GM12878 (cell line): Measurements from ENCODE around the gene CABLES1. TPM values are rescaled to one million over a fixed set of nuclear protein-coding genes. Genes with fewer than 3 reads are reported as not detected.
A peak's percentile ranks its signal among the peaks of the same experiment; 100 is the strongest.

Experiments
- ETV6 ChIP-seq, 2 experiments: fragments of 450-650 bp in 1 of 2; IDR thresholded peaks in 1 of 2; conservative IDR thresholded peaks in 1 of 2; 2 replicates each; pipeline ENCODE4 v1.6.1; 2014; ENCODE audit warnings: antibody characterized with exemption in 1 of 2, borderline replicate concordance in 1 of 2, low read depth in 1 of 2, mild to moderate bottlenecking in 1 of 2, moderate library complexity in 1 of 2
- EZH2 ChIP-seq: IDR thresholded peaks from 2 replicates; pipeline ENCODE4 v1.6.1; 2012; ENCODE audit warnings: low read depth, mild to moderate bottlenecking, control low read depth, inconsistent platforms, low read length, borderline replicate concordance; ENCODE audit not compliant: control insufficient read depth
- KDM1A ChIP-seq: fragments of 200-600 bp; sonication (generic); IDR thresholded peaks from 2 replicates; pipeline ENCODE4 v1.6.1; 2016; ENCODE audit warnings: borderline replicate concordance
- NFYB ChIP-seq: IDR thresholded peaks from 2 replicates; pipeline ENCODE4 v1.6.1; 2011; ENCODE audit warnings: low read depth, mild to moderate bottlenecking, low read length, improper control_type of control experiment, moderate library complexity; ENCODE audit not compliant: insufficient read depth
- SMAD5 ChIP-seq: IDR thresholded peaks from 2 replicates; pipeline ENCODE4 v1.6.1; 2016; ENCODE audit warnings: antibody characterized with exemption, low read depth
- USF2 ChIP-seq: IDR thresholded peaks from 2 replicates; pipeline ENCODE4 v1.6.1; 2011; ENCODE audit warnings: low read depth, low read length, improper control_type of control experiment, borderline replicate concordance
- ZBTB33 ChIP-seq: fragments of 450-650 bp; IDR thresholded peaks from 2 replicates; pipeline ENCODE4 v1.6.1; 2017; ENCODE audit warnings: mild to moderate bottlenecking
- ZNF274 ChIP-seq: IDR thresholded peaks from one replicate; pipeline ENCODE4 v1.8.0; 2011; ENCODE audit not compliant: insufficient read length, insufficient read depth
- polyA plus RNA-seq, 11 experiments: library from polyadenylated mRNA; depleted of rRNA in 4 of 11; unstranded in 6 of 11; stranded (reverse) in 5 of 11; fragments of >200 nt; fragmentation: Nextera tagmentation in 4 of 11; fragmentation: Illumina TruSeq in 1 of 11; extraction: Ambion mirVana in 4 of 11; extraction: Trizol in 1 of 11; gene quantifications; 1 replicate in 1 of 11; 2 replicates in 10 of 11; pipeline versions ENCODE4 v1.2.1 to v1.2.3, GENCODE V29; 2011 to 2016; ENCODE audit warnings: inconsistent platforms in 2 of 11, missing spikeins in 2 of 11, low read depth in 1 of 11
- total RNA-seq, 4 experiments: library from RNA; depleted of rRNA in 3 of 4; stranded (reverse); fragments of >200 nt in 3 of 4; fragmentation: Illumina TruSeq in 1 of 4; extraction: Trizol in 1 of 4; gene quantifications; 2 replicates each; pipeline versions ENCODE4 v1.2.1 to v1.2.3, GENCODE V29; 2013 to 2021
- TF ChIP-seq, protein P1 (sequence below): fragments of 450-650 bp; IDR thresholded peaks from 2 replicates; pipeline ENCODE4 v1.6.1; 2017; ENCODE audit warnings: mild to moderate bottlenecking, moderate library complexity

The CABLES1 gene
- total and polyA plus RNA-seq, 10 of the 15 experiments (the other 5 are each of a cell fraction or from before 2014, with no cell fraction given): 2.9 to 27.2 (median 8.2) TPM

- no peak; the same call in 1 of the 2 replicates for TF ChIP-seq USF2
- TF ChIP-seq EZH2: no peak
- TF ChIP-seq, protein P1, sequence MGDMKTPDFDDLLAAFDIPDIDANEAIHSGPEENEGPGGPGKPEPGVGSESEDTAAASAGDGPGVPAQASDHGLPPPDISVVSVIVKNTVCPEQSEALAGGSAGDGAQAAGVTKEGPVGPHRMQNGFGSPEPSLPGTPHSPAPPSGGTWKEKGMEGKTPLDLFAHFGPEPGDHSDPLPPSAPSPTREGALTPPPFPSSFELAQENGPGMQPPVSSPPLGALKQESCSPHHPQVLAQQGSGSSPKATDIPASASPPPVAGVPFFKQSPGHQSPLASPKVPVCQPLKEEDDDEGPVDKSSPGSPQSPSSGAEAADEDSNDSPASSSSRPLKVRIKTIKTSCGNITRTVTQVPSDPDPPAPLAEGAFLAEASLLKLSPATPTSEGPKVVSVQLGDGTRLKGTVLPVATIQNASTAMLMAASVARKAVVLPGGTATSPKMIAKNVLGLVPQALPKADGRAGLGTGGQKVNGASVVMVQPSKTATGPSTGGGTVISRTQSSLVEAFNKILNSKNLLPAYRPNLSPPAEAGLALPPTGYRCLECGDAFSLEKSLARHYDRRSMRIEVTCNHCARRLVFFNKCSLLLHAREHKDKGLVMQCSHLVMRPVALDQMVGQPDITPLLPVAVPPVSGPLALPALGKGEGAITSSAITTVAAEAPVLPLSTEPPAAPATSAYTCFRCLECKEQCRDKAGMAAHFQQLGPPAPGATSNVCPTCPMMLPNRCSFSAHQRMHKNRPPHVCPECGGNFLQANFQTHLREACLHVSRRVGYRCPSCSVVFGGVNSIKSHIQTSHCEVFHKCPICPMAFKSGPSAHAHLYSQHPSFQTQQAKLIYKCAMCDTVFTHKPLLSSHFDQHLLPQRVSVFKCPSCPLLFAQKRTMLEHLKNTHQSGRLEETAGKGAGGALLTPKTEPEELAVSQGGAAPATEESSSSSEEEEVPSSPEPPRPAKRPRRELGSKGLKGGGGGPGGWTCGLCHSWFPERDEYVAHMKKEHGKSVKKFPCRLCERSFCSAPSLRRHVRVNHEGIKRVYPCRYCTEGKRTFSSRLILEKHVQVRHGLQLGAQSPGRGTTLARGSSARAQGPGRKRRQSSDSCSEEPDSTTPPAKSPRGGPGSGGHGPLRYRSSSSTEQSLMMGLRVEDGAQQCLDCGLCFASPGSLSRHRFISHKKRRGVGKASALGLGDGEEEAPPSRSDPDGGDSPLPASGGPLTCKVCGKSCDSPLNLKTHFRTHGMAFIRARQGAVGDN: peak; percentile 96
- no peak for TF ChIP-seq NFYB
- TF ChIP-seq SMAD5: no peak
- no peak for TF ChIP-seq ZBTB33
- no peak for TF ChIP-seq KDM1A
- peak in 1 of 2 experiments; percentile 37; a peak in 1 of 4 replicates for TF ChIP-seq ETV6 (conservative IDR thresholded peaks at IDR 0.05 in 1 of 2, IDR thresholded peaks at IDR 0.05 in 1 of 2; ENCODE audit: borderline replicate concordance in 1 of 2, low read depth in 1 of 2)
- no peak for TF ChIP-seq ZNF274
Observed at GRCh38 chr18:23237524-23238151, 102.4 kb downstream of the CABLES1 start (continued).
